Caco-2 (cell line): ENCODE data around the gene TNFSF15. TPM values are rescaled to one million over a fixed set of nuclear protein-coding genes. Genes with fewer than 3 reads are reported as not detected.

Experiments
- BruUV-seq: library from RNA; stranded (reverse); fragments of 400-500 nt; replicated peaks from 2 replicates; lab custom pipeline; 2021; lab: Mats Ljungman, UMichigan
- CTCF ChIA-PET: fragments of 300-600 bp; sonication (Branson Sonifier 250); formaldehyde crosslinking; loops from one replicate; lab custom pipeline; 2022; ENCODE audit warnings: antibody characterized with exemption; lab: Charles Lee
- POLR2A ChIA-PET: fragments of 300-600 bp; sonication (Branson Sonifier 250); formaldehyde crosslinking; loops from one replicate; lab custom pipeline; 2022; ENCODE audit warnings: antibody characterized with exemption; lab: Charles Lee
- DNase-seq, 2 experiments: peaks; one replicate each; pipeline versions ENCODE4 v3.0.0 to v3.0.0-alpha.2; 2020 to 2022
- H3K27me3 ChIP-seq: replicated peaks from 2 replicates; pipeline ENCODE4 v1.6.0; 2011; ENCODE audit warnings: low read length; ENCODE audit not compliant: control insufficient read depth, insufficient read depth
- H3K36me3 ChIP-seq: 2 replicates; pipeline ENCODE4 v1.5.1; 2011; ENCODE audit warnings: low read length; ENCODE audit not compliant: control insufficient read depth, insufficient read depth
- H3K4me1 ChIP-seq: fragments of 250-450 bp; sonication (Bioruptor Pico); 2 replicates; pipeline ENCODE4 v1.5.1; 2020; ENCODE audit warnings: mild to moderate bottlenecking
- H3K4me3 ChIP-seq: 2 replicates; pipeline ENCODE4 v1.5.1; 2011; ENCODE audit warnings: low read depth, mild to moderate bottlenecking, control low read depth, low read length
- H3K9me3 ChIP-seq: fragments of 250-450 bp; sonication (Bioruptor Pico); 2 replicates; pipeline ENCODE4 v1.5.1; 2020; ENCODE audit warnings: mild to moderate bottlenecking, moderate library complexity
- H3K27ac Mint-ChIP-seq: one replicate; pipeline ENCODE4 v1.8.0; 2022; ENCODE audit warnings: mixed read lengths; ENCODE audit not compliant: unreplicated experiment
- H3K27me3 Mint-ChIP-seq: one replicate; pipeline ENCODE4 v1.8.0; 2022; ENCODE audit warnings: mixed read lengths; ENCODE audit not compliant: insufficient read depth, unreplicated experiment
- H3K36me3 Mint-ChIP-seq: one replicate; pipeline ENCODE4 v1.8.0; 2022; ENCODE audit warnings: mild to moderate bottlenecking, mixed read lengths; ENCODE audit not compliant: insufficient read depth, unreplicated experiment
- H3K4me1 Mint-ChIP-seq: one replicate; pipeline ENCODE4 v1.8.0; 2022; ENCODE audit warnings: low read depth, mixed read lengths; ENCODE audit not compliant: unreplicated experiment
- H3K4me3 Mint-ChIP-seq: one replicate; pipeline ENCODE4 v1.8.0; 2022; ENCODE audit warnings: mild to moderate bottlenecking, moderate library complexity, mixed read lengths; ENCODE audit not compliant: unreplicated experiment
- H3K9me3 Mint-ChIP-seq: one replicate; pipeline ENCODE4 v1.8.0; 2022; ENCODE audit warnings: mixed read lengths; ENCODE audit not compliant: unreplicated experiment
- CTCF ChIP-seq, 2 experiments: fragments of 200-600 bp in 1 of 2; IDR thresholded peaks; 1 replicate in 1 of 2; 2 replicates in 1 of 2; pipeline versions ENCODE4 v1.5.1 to v1.8.0; 2011 to 2022; ENCODE audit warnings: antibody characterized with exemption in 1 of 2, control low read depth in 1 of 2, inconsistent platforms in 1 of 2, low read depth in 1 of 2, low read length in 1 of 2, mild to moderate bottlenecking in 1 of 2, moderate library complexity in 1 of 2; ENCODE audit not compliant: insufficient read depth in 1 of 2, severe bottlenecking in 1 of 2, unreplicated experiment in 1 of 2
- intact Hi-C: fragments of 100-400 bp; cut with micrococcal nuclease; formaldehyde crosslinking; loops from one replicate; pipeline ENCODE4 v1.10.0; 2022; ENCODE audit not compliant: unreplicated experiment
- total RNA-seq: library from RNA; stranded (reverse); gene quantifications from 2 replicates; pipeline ENCODE4 v1.2.3, GENCODE V29; 2022

TNFSF15 gene
- total RNA-seq, 1 experiment from 2014 or later: 0.66 TPM

GRCh38 chr9:114799441-114799840 is 6.4 kb downstream of the TNFSF15 start:
- Histone ChIP-seq H3K36me3 (no peaks in the 10 kb centered on the region), H3K4me3 (no peak overlapping the region), H3K27me3 (no peaks in the 10 kb centered on the region), H3K9me3 (no peaks in the 10 kb centered on the region), H3K4me1 (peaks cover 37% of the 10 kb centered on the region)
- no peaks in the 10 kb centered on the region for H3K9me3 Mint-ChIP-seq
- no peak overlapping the region for H3K4me3 Mint-ChIP-seq
- intact Hi-C loops: loop anchor here (1.0 to 2.0 kb wide), 2 partner anchors 53 to 109 kb away; no protein-coding TSS in a partner anchor
- H3K27ac Mint-ChIP-seq: no peak overlapping the region
- ChIA-PET POLR2A (no interaction called here), CTCF (interaction anchor here (1.1 to 1.3 kb wide), 2 partner anchors 108 to 118 kb away, joined by 4 to 7 read pairs; no protein-coding TSS in a partner anchor)
- no TSS peak for BruUV-seq
- peaks cover 34% of the 10 kb centered on the region for H3K4me1 Mint-ChIP-seq
- peaks cover 5% of the 10 kb centered on the region for H3K27me3 Mint-ChIP-seq
- TF ChIP-seq CTCF (IDR thresholded peaks at IDR 0.05; ENCODE audit: insufficient read depth in 1 of 2, low read depth in 1 of 2, low read length in 1 of 2, severe bottlenecking in 1 of 2, unreplicated experiment in 1 of 2): no peak
- DNase-seq: peak; percentile 77 to 88
- H3K36me3 Mint-ChIP-seq: no peaks in the 10 kb centered on the region

- Mint-ChIP-seq H3K27me3 (peaks cover 5% of the 10 kb centered on the region), H3K4me3 (no peak overlapping the region), H3K9me3 (no peaks in the 10 kb centered on the region), H3K4me1 (peaks cover 29% of the 10 kb centered on the region), H3K27ac (no peak overlapping the region), H3K36me3 (no peaks in the 10 kb centered on the region)
- DNase-seq: no peak
- CTCF ChIA-PET: interaction anchor here (1.1 to 1.3 kb wide), 2 partner anchors 108 to 118 kb away, joined by 4 to 7 read pairs; no protein-coding TSS in a partner anchor
- no peaks in the 10 kb centered on the region for H3K36me3 ChIP-seq
- H3K27me3 ChIP-seq: no peaks in the 10 kb centered on the region
- intact Hi-C loops: loop anchor here (1.0 to 2.0 kb wide), 2 partner anchors 52 to 109 kb away; no protein-coding TSS in a partner anchor
- H3K4me3 ChIP-seq: no peak overlapping the region
- no peak for TF ChIP-seq CTCF (IDR thresholded peaks at IDR 0.05; ENCODE audit: insufficient read depth in 1 of 2, low read depth in 1 of 2, low read length in 1 of 2, severe bottlenecking in 1 of 2, unreplicated experiment in 1 of 2)
- no TSS peak for BruUV-seq
- POLR2A ChIA-PET: no interaction called here
- no peaks in the 10 kb centered on the region for H3K9me3 ChIP-seq
- H3K4me1 ChIP-seq: peaks cover 32% of the 10 kb centered on the region
Measured at GRCh38 chr9:114798780-114799427, 6.9 kb downstream of the TNFSF15 start.

- H3K4me3 Mint-ChIP-seq: no peak overlapping the region
- H3K36me3 Mint-ChIP-seq: no peaks in the 10 kb centered on the region
- ChIA-PET CTCF (no interaction called here), POLR2A (no interaction called here)
- DNase-seq: no peak
- peaks cover 21% of the 10 kb centered on the region for H3K4me1 Mint-ChIP-seq
- no peak overlapping the region for H3K27ac Mint-ChIP-seq
- BruUV-seq: no TSS peak
- H3K4me1 ChIP-seq: peaks cover 24% of the 10 kb centered on the region
- H3K9me3 ChIP-seq: no peaks in the 10 kb centered on the region
- H3K36me3 ChIP-seq: no peaks in the 10 kb centered on the region
- H3K4me3 ChIP-seq: no peak overlapping the region
- no peaks in the 10 kb centered on the region for H3K9me3 Mint-ChIP-seq
- H3K27me3 Mint-ChIP-seq: peaks cover 5% of the 10 kb centered on the region
- no peaks in the 10 kb centered on the region for H3K27me3 ChIP-seq
- TF ChIP-seq CTCF (IDR thresholded peaks at IDR 0.05; ENCODE audit: insufficient read depth in 1 of 2, low read depth in 1 of 2, low read length in 1 of 2, severe bottlenecking in 1 of 2, unreplicated experiment in 1 of 2): no peak
- intact Hi-C loops: loop anchor here (2.0 kb wide), 1 partner anchor 51 kb away; no protein-coding TSS in a partner anchor
Measured at GRCh38 chr9:114798101-114798500, 7.7 kb downstream of the TNFSF15 start.
